Spleen (tissue), 11 donors: ENCODE data around the gene LRP1B. TPM values are rescaled to one million over a fixed set of nuclear protein-coding genes. Genes with fewer than 3 reads are reported as not detected.

Experiments
- DNase-seq: peaks from one replicate; pipeline ENCODE4 v3.0.0-alpha.2; 2020
- H3K27ac ChIP-seq, 8 donors: fragments of 200-600 bp; sonication (generic) in 7 of 8; 1 replicate in 4 of 8; 2 replicates in 4 of 8; pipeline versions ENCODE4 v1.5.0 to v1.8.0; 2016 to 2021; ENCODE audit warnings: inconsistent platforms in 4 of 8, mild to moderate bottlenecking in 4 of 8, moderate library complexity in 1 of 8
- H3K27me3 ChIP-seq, 7 donors: fragments of 200-600 bp; sonication (generic) in 6 of 7; replicated peaks in 1 of 7; 1 replicate in 4 of 7; 2 replicates in 3 of 7; pipeline versions ENCODE4 v1.5.0 to v1.8.0; 2016 to 2021; ENCODE audit warnings: inconsistent platforms in 3 of 7, mild to moderate bottlenecking in 1 of 7
- H3K36me3 ChIP-seq, 6 donors: fragments of 200-600 bp; sonication (generic) in 5 of 6; 1 replicate in 4 of 6; 2 replicates in 2 of 6; pipeline versions ENCODE4 v1.5.0 to v1.8.0; 2016 to 2021; ENCODE audit warnings: inconsistent platforms in 2 of 6
- H3K4me1 ChIP-seq, 6 donors: fragments of 200-600 bp; sonication (generic) in 5 of 6; 1 replicate in 3 of 6; 2 replicates in 3 of 6; pipeline versions ENCODE4 v1.5.0 to v1.8.0; 2016 to 2021; ENCODE audit warnings: inconsistent platforms in 3 of 6
- H3K4me3 ChIP-seq, 8 donors: fragments of 200-600 bp; sonication (generic) in 7 of 8; 1 replicate in 4 of 8; 2 replicates in 4 of 8; pipeline versions ENCODE4 v1.5.0 to v1.8.0; 2016 to 2021; ENCODE audit warnings: inconsistent platforms in 4 of 8, mild to moderate bottlenecking in 4 of 8, moderate library complexity in 2 of 8
- H3K9me3 ChIP-seq, 8 donors: fragments of 200-600 bp; sonication (generic) in 7 of 8; 1 replicate in 4 of 8; 2 replicates in 4 of 8; pipeline versions ENCODE4 v1.5.0 to v1.8.0; 2016 to 2021; ENCODE audit warnings: inconsistent platforms in 4 of 8
- POLR2A ChIP-seq, 3 donors: fragments of 450-650 bp; IDR thresholded peaks; one replicate each; pipeline ENCODE4 v1.5.1; 2017; ENCODE audit warnings: antibody characterized with exemption in 3 of 3, mild to moderate bottlenecking in 1 of 3
- POLR2AphosphoS5 ChIP-seq, 3 donors: sonication (generic); formaldehyde crosslinking; IDR thresholded peaks; one replicate each; pipeline ENCODE4 v1.5.1; 2017; ENCODE audit warnings: antibody characterized with exemption in 3 of 3
- WGBS, 5 donors: extraction: QIAGEN DNeasy Blood & Tissue Kit in 3 of 5; methylation state at CpG; one replicate each; pipeline versions ENCODE4 v1.1.5 to v1.1.7; 2013 to 2018; 5-methylcytosine and 5-hydroxymethylcytosine counted together
- intact Hi-C: fragments of 100-400 bp; cut with DNase I; formaldehyde crosslinking; loops from one replicate; pipeline ENCODE4 v1.15.0; 2023; ENCODE audit warnings: low total_unique reads
- polyA plus RNA-seq, 3 donors: library from polyadenylated mRNA; stranded (reverse); fragments of 200-250 nt; gene quantifications; one replicate each; pipeline ENCODE4 v1.2.1, GENCODE V29; 2013
- total RNA-seq, 7 donors: library from RNA; depleted of rRNA in 3 of 7; stranded (reverse); fragments of >200 nt in 3 of 7; fragmentation: NEBNext Ultra II Directional in 4 of 7; extraction: Animal tissue kit (Norgen Biotek cat#: 25700) in 4 of 7; gene quantifications; one replicate each; pipeline versions ENCODE4 v1.1.0 to v1.2.1, GENCODE V29; 2016 to 2021
- TF ChIP-seq, protein P1 (sequence below), 11 experiments: fragments of 200-600 bp in 7 of 11; fragments of 450-650 bp in 4 of 11; sonication (generic) in 4 of 11; IDR thresholded peaks in 8 of 11; conservative IDR thresholded peaks in 3 of 11; 1 replicate in 7 of 11; 2 replicates in 4 of 11; pipeline versions ENCODE4 v1.4.0 to v1.8.0; 2016 to 2021; ENCODE audit warnings: antibody characterized with exemption in 11 of 11, inconsistent platforms in 4 of 11, mild to moderate bottlenecking in 1 of 11
- donor health status: healthy with polysubstance abuse.
- donor health status: DM: no; HTN: no; CAD: no; lungs with moderate emphysema.
- donor health status: DM: no; HTN: no; CAD: no.
- donor health status: Bipolar disorder and iron deficiency.
- donor health status: healthy.
- donor health status: DM: no; HTN: no; CAD: no.
- donor health status: DM: yes; HTN: yes; CAD: no.

LRP1B gene
- total and polyA plus RNA-seq, 10 donors = 0.02 to 0.85 (median 0.08) TPM; not detected in 2

DNA sequence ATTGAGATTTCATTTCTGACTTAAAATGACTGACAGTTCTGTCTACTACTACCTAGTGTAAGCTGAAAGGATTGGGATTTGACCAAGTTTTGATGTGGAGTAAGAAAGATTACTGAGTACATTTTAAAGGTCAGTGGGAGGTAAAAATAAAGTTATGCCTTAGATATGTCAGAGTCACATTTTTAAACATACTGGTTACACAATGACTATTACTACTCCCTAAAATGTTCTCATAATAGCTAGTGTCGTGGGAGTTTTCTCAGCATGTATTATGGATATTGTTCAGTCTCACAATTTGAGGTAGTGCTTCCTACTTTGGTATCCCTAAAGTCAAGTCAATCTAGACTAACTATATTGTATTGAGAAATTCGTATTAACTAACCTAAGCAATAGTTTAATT lies 1092.5 kb downstream of the LRP1B start:
- 58 to 70% (median 66%) methylated on average over 2 of the region's 2 CpGs for WGBS, 5 donors
- H3K4me3 ChIP-seq = no peak overlapping the region
- no peaks in the 10 kb centered on the region for H3K4me1 ChIP-seq
- intact Hi-C loops = no loop called here
- H3K36me3 ChIP-seq = no peaks in the 10 kb centered on the region
- H3K9me3 ChIP-seq = peaks cover 0 to 6% (median 0%) of the 10 kb centered on the region in 8 donors
- no peaks in the 10 kb centered on the region for H3K27me3 ChIP-seq
- no peak for TF ChIP-seq POLR2A (IDR thresholded peaks at IDR 0.05)
- no peak for TF ChIP-seq POLR2AphosphoS5 (IDR thresholded peaks at IDR 0.05)
- TF ChIP-seq, protein P1, sequence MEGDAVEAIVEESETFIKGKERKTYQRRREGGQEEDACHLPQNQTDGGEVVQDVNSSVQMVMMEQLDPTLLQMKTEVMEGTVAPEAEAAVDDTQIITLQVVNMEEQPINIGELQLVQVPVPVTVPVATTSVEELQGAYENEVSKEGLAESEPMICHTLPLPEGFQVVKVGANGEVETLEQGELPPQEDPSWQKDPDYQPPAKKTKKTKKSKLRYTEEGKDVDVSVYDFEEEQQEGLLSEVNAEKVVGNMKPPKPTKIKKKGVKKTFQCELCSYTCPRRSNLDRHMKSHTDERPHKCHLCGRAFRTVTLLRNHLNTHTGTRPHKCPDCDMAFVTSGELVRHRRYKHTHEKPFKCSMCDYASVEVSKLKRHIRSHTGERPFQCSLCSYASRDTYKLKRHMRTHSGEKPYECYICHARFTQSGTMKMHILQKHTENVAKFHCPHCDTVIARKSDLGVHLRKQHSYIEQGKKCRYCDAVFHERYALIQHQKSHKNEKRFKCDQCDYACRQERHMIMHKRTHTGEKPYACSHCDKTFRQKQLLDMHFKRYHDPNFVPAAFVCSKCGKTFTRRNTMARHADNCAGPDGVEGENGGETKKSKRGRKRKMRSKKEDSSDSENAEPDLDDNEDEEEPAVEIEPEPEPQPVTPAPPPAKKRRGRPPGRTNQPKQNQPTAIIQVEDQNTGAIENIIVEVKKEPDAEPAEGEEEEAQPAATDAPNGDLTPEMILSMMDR (IDR thresholded peaks at IDR 0.05 in 8 of 11, conservative IDR thresholded peaks at IDR 0.05 in 3 of 11) = no peak
- H3K27ac ChIP-seq = no peak overlapping the region
- no peak for DNase-seq

DNA sequence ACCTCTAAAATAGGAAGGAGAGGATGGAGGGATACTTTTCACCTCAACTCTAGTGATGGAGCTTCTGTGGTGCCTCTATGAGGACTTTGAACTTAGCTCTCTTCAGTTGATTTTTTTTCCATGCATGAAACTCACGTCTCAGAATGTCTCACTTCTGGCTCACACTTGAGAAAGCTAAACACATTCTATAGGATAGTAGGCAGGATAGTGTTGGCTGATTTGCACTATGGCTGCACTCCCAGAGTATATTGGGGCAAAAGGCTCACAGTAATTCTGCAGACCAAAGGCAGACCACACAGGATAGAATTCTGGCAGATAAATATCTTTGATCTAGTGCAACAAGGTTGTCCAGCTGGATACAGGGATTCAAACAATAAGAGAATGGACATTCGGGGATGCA lies 1093.5 kb downstream of the LRP1B start:
- no peak for DNase-seq
- H3K9me3 ChIP-seq = peaks cover 0 to 5% (median 0%) of the 10 kb centered on the region in 8 donors
- H3K4me3 ChIP-seq = no peak overlapping the region
- intact Hi-C loops = no loop called here
- 67 to 88% (median 75%) methylated on average over 2 of the region's 2 CpGs for WGBS, 5 donors
- H3K27me3 ChIP-seq = no peaks in the 10 kb centered on the region
- H3K4me1 ChIP-seq = no peaks in the 10 kb centered on the region
- H3K27ac ChIP-seq = no peak overlapping the region
- TF ChIP-seq POLR2A (IDR thresholded peaks at IDR 0.05) (no peak), POLR2AphosphoS5 (IDR thresholded peaks at IDR 0.05) (no peak)
- TF ChIP-seq, protein P1 (IDR thresholded peaks at IDR 0.05 in 8 of 11, conservative IDR thresholded peaks at IDR 0.05 in 3 of 11) = no peak
- H3K36me3 ChIP-seq = no peaks in the 10 kb centered on the region

GRCh38 chr2:141035846-141036420 lies 1094.9 kb downstream of the LRP1B start:
- 81 to 86% (median 83%) methylated on average over 4 of the region's 4 CpGs for WGBS, 5 donors
- DNase-seq = no peak
- Histone ChIP-seq H3K4me3 (no peak overlapping the region), H3K36me3 (no peaks in the 10 kb centered on the region), H3K4me1 (no peaks in the 10 kb centered on the region), H3K9me3 (peaks cover 0 to 5% (median 0%) of the 10 kb centered on the region in 8 donors), H3K27me3 (no peaks in the 10 kb centered on the region), H3K27ac (no peak overlapping the region)
- TF ChIP-seq POLR2A (IDR thresholded peaks at IDR 0.05) (no peak), POLR2AphosphoS5 (IDR thresholded peaks at IDR 0.05) (no peak)
- TF ChIP-seq, protein P1 (IDR thresholded peaks at IDR 0.05 in 8 of 11, conservative IDR thresholded peaks at IDR 0.05 in 3 of 11) = no peak
- intact Hi-C loops = no loop called here

GRCh38 chr2:141029428-141030078 lies 1101.3 kb downstream of the LRP1B start:
- intact Hi-C loops = no loop called here
- peaks cover 0 to 24% (median 12%) of the 10 kb centered on the region in 8 donors for H3K9me3 ChIP-seq
- DNase-seq = no peak
- WGBS, 5 donors = 86 to 92% (median 90%) methylated on average over 6 of the region's 6 CpGs
- H3K27ac ChIP-seq = no peak overlapping the region
- no peaks in the 10 kb centered on the region for H3K27me3 ChIP-seq
- H3K36me3 ChIP-seq = no peaks in the 10 kb centered on the region
- no peak overlapping the region for H3K4me3 ChIP-seq
- TF ChIP-seq POLR2AphosphoS5 (IDR thresholded peaks at IDR 0.05) = no peak
- TF ChIP-seq, protein P1 (IDR thresholded peaks at IDR 0.05 in 8 of 11, conservative IDR thresholded peaks at IDR 0.05 in 3 of 11) = no peak
- no peak for TF ChIP-seq POLR2A (IDR thresholded peaks at IDR 0.05)
- no peaks in the 10 kb centered on the region for H3K4me1 ChIP-seq
